Effector memory CD4-positive, alpha-beta T cell (primary cell): Measurements from ENCODE around the gene CFAP157.
A peak's percentile ranks its signal among the peaks of the same experiment; 100 is the strongest.

ENCODE experiments used
- DNase-seq, 3 donors: peaks; one replicate each; pipeline ENCODE4 v3.0.0-alpha.2; 2020
- H3K27ac ChIP-seq: 2 replicates; pipeline ENCODE4 v1.7.0; 2013; ENCODE audit warnings: mild to moderate bottlenecking, low read length, moderate library complexity; ENCODE audit not compliant: insufficient read depth, poor library complexity, severe bottlenecking
- H3K27me3 ChIP-seq: replicated peaks from 2 replicates; pipeline ENCODE4 v1.7.0; 2013; ENCODE audit warnings: mild to moderate bottlenecking, low read length; ENCODE audit not compliant: insufficient read depth, control insufficient read depth, poor library complexity, severe bottlenecking
- H3K36me3 ChIP-seq: 2 replicates; pipeline ENCODE4 v1.7.0; 2013; ENCODE audit warnings: mild to moderate bottlenecking, low read length, moderate library complexity; ENCODE audit not compliant: control insufficient read depth, insufficient read depth
- H3K4me1 ChIP-seq: 2 replicates; pipeline ENCODE4 v1.7.0; 2013; ENCODE audit warnings: low read length, mild to moderate bottlenecking; ENCODE audit not compliant: control insufficient read depth, insufficient read depth, poor library complexity, severe bottlenecking
- H3K4me3 ChIP-seq: 2 replicates; pipeline ENCODE4 v1.7.0; 2013; ENCODE audit warnings: low read length, low read depth, mild to moderate bottlenecking; ENCODE audit not compliant: insufficient read depth, poor library complexity, severe bottlenecking
- H3K9me3 ChIP-seq: 2 replicates; pipeline ENCODE4 v1.7.0; 2013; ENCODE audit warnings: mild to moderate bottlenecking, low read length, moderate library complexity; ENCODE audit not compliant: control insufficient read depth

CFAP157 gene

DNA sequence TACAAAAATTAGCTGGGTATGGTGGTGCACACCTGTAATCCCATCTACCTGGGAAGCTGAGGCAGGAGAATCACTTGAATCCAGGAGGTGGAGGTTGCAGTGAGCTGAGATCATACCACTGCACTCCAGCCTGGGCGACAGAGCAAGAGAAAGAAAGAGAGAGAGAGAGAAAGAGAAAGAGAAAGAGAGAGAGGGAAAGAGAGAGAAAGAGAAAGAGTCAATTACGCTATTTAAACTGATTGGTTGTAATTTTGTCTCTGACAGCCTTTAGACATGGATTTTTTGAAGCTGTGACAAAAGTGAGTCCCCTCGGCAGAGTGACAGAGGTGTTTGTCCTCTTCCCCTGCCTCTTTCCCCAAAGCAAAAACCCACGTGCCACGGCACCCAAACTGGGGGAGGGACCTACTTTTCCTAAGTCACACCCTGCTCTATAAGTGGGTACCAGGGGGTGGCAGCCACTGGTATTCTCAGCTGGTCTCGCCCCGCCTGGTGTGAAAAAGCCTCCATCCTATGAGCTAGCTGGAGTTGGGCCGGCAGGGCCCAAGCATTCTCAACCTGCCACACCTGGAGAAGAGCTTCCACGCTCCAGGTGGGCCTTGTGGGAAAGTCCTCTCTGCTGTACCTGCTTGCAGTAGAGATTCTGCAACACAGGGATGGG lies 3.4 kb upstream of the CFAP157 start:
- H3K9me3 ChIP-seq: no peaks in the 10 kb centered on the region
- H3K27me3 ChIP-seq: no peaks in the 10 kb centered on the region
- no peak for DNase-seq
- no peaks in the 10 kb centered on the region for H3K36me3 ChIP-seq
- H3K4me3 ChIP-seq: no peak overlapping the region
- peaks cover 6% of the 10 kb centered on the region for H3K4me1 ChIP-seq
- no peak overlapping the region for H3K27ac ChIP-seq

DNA sequence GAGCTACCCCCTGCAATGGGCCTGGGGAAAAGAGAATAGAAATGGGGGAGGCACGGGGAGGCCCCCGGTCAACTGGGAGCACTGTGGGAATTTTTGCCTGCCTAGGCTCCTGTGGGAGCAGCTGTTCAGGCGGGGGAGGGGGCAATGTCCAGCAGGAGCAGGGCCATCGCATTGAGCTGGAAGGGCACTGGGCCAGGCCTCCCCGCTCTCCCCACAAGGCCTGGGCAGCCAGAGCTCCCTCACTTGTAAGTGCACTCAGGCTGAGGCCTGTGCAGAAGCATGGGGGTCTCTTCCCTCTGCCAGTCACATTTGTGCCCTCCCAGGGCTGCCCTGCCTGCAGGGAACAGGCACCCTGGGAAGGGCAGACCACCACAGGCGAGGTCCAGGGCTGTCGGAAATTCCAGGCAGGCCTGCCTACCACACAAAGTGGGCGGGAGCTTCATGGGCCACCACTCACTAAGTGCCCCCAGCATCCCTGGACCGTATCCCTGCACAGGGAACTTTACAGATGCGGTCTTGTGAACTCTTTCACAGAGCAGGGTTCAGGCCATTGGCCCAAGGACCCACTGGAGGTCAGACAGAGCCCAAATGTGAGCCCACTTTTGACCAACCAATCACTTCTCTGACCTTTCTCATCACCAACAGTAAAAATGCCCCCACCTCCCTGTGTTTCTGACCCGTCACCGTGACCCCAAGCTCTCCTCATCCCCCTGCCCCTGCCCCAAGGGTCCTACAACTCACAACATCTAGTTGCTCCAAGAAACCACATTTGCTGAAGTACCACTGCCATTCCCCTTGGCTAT lies 1.0 kb upstream of the CFAP157 start:
- Histone ChIP-seq H3K4me3 (no peak overlapping the region), H3K9me3 (no peaks in the 10 kb centered on the region), H3K27me3 (no peaks in the 10 kb centered on the region), H3K4me1 (no peaks in the 10 kb centered on the region), H3K27ac (no peak overlapping the region), H3K36me3 (no peaks in the 10 kb centered on the region)
- DNase-seq: no peak

DNA sequence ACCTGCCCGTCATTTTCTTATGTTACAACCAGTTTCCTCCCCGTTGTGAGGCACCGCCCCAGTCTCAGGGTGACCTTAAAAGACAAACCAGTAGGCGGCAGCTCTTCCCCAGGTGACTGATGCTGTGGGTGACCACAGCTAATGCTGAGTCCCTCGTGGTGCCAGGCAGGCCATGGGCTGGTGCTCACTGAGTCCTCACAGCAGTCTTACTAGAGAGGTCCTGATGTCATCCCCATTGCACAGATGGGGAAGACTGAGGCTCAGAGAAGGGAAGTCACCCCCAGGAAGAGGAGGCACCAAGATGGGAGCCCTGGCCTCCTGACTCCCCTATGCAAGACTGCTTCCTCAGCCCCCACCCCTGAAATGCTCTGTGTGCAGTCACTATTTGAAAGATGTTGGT lies 978 bp downstream of the CFAP157 start:
- Histone ChIP-seq H3K4me3 (no peak overlapping the region), H3K27ac (no peak overlapping the region), H3K36me3 (no peaks in the 10 kb centered on the region), H3K27me3 (no peaks in the 10 kb centered on the region), H3K9me3 (no peaks in the 10 kb centered on the region), H3K4me1 (peaks cover 6% of the 10 kb centered on the region)
- DNase-seq: peak; percentile 20 to 29 (median 24)

DNA sequence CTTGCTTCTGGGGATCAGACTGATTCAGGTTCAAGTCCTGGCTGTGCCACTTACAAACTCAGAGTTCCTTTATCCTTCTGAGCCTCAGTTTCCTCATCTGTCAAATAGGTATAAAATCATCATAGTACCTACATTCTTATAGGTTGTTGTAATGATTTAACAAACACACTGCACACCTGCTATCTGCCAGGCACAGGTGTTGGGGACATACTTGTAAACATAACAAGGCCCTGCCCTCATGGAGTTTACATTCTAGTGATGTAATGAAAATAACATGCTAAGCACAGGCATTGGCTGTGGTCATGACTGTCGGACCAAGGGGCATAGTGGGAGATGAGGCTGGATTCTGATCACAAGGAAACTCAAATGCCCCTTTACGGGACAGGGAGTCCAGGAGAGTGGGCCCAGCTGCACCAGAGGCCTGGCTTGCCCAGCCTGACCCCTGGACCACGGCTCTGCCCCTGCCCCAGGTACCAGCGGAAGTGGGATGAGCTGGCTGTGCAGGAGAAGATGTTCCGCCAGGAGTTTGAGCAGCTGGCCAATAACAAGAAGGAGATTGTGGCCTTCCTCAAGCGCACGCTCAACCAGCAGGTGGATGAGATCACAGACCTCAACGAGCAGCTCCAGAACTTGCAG lies 2.3 kb downstream of the CFAP157 start:
- Histone ChIP-seq H3K36me3 (no peaks in the 10 kb centered on the region), H3K27ac (no peak overlapping the region), H3K9me3 (no peaks in the 10 kb centered on the region), H3K4me1 (peaks cover 8% of the 10 kb centered on the region), H3K4me3 (no peak overlapping the region), H3K27me3 (no peaks in the 10 kb centered on the region)
- DNase-seq: no peak

DNA sequence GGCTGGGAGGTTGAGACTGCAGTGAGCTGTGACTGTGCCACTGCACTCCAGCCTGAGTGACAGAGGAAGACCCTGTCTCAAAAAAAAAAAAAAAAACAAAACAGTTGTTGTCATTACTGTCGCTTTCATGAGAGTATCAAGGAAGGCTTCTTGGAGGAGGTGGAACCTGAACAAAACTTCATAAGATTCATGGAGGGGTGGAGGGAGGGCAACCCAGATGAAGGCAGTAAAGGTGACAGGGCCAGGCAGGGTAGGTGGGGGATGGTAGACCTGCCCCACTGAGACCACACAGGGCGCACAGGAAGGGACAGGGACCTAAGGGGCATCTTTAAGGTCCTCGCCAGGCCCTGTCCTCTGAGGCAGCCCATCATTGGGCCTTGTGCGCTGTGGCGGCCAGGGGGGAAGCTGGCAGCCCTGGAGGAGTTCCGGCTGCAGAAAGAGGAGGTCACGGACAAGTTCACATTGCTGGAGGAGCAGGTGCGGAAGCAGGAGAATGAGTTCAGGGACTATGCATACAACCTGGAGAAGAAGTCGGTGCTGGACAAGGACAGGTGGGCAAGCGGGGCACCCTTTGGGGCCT lies 3.5 kb downstream of the CFAP157 start:
- Histone ChIP-seq H3K4me1 (peaks cover 16% of the 10 kb centered on the region), H3K27me3 (no peaks in the 10 kb centered on the region), H3K36me3 (no peaks in the 10 kb centered on the region), H3K27ac (no peak overlapping the region), H3K9me3 (no peaks in the 10 kb centered on the region), H3K4me3 (no peak overlapping the region)
- no peak for DNase-seq

DNA sequence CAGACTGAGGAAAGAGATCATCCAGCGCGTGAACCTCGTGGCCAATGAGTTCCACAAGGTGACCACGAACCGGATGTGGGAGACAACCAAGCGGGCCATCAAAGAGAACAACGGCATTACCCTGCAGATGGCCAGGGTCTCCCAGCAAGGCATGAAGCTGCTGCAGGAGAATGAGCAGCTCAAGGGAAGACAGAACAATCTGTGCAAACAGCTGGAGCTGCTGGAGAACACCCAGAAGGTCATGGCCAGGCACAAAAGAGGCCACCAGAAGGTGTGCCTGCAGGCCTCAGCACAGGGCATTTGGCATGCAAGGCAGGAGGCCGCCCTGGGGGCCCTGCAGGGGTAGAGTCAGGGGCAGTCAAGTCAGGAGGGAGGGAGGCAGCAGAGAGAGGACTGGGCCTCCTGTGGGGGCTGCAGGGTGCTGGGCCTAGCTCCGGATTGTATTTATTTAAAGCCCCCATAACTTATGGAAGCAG lies 4.5 kb downstream of the CFAP157 start:
- H3K4me1 ChIP-seq: peaks cover 21% of the 10 kb centered on the region
- no peaks in the 10 kb centered on the region for H3K27me3 ChIP-seq
- no peak for DNase-seq
- no peaks in the 10 kb centered on the region for H3K9me3 ChIP-seq
- H3K36me3 ChIP-seq: no peaks in the 10 kb centered on the region
- no peak overlapping the region for H3K4me3 ChIP-seq
- no peak overlapping the region for H3K27ac ChIP-seq

DNA sequence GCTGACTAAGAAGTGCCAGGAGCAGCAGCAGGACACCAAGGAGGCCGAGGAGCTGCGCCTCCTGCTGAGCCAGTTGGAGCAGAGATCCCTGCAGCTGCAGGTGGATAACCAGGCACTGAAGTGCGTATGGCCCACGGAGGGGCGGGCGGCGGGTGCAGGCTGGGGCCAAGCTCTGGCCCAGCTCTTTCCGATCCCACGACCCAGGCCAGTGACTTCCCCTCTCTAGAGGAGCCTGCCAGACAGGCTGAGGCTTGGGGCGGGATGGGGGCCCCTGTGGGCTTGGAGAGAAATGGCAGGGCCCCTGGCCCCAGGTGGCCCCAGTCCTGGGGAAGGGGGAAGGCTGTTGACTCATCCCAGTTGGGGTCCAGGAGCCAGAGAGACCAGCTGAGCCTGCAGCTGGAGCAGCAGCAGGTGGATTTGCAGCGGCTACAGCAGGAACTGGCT lies 5.1 kb downstream of the CFAP157 start:
- Histone ChIP-seq H3K4me1 (peaks cover 21% of the 10 kb centered on the region), H3K27ac (no peak overlapping the region), H3K9me3 (no peaks in the 10 kb centered on the region), H3K36me3 (no peaks in the 10 kb centered on the region), H3K27me3 (no peaks in the 10 kb centered on the region), H3K4me3 (no peak overlapping the region)
- DNase-seq: no peak

DNA sequence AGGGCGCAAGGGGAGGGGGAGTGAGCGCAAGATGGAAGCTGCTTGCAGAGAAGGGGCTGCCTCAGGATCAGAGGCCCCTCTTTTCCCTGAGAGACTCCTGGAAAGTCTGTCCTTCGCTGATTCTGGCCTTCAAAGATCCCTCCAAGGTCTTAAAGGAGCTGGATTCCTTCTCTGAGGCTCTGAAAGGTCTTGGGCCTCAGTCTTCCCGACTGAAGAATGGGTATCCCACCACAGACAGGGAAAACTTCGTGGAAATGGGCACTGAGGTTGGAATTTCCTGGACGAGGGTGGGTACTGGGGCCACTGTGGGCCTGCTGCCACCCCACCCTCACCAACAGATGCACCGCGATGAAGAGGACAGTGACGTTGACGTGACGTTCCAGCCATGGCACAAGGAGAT lies 5.6 kb downstream of the CFAP157 start:
- no peaks in the 10 kb centered on the region for H3K27me3 ChIP-seq
- H3K4me1 ChIP-seq: peaks cover 21% of the 10 kb centered on the region
- no peaks in the 10 kb centered on the region for H3K36me3 ChIP-seq
- H3K4me3 ChIP-seq: no peak overlapping the region
- no peak overlapping the region for H3K27ac ChIP-seq
- DNase-seq: no peak
- no peaks in the 10 kb centered on the region for H3K9me3 ChIP-seq

DNA sequence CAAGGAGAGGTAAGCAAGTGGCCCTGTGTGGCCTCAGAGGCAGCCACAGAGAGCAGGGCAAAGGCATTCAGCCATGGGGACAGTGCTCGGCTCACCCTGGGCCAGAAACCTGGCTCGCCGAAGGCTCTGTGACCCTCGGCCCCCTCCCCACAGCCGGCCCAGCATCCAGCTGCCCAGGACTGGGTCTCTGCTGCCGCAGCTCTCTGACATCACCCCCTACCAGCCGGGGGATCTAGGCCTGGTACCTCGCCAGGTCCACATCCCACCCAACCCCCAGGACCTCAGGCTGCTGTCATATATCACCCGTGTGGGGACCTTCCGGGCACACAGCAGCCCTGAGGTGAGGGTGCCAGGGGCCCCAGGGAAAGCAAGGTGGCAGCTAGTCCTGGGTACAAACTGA lies 6.1 kb downstream of the CFAP157 start:
- DNase-seq: no peak
- no peak overlapping the region for H3K27ac ChIP-seq
- H3K9me3 ChIP-seq: no peaks in the 10 kb centered on the region
- H3K36me3 ChIP-seq: no peaks in the 10 kb centered on the region
- H3K4me1 ChIP-seq: peaks cover 21% of the 10 kb centered on the region
- H3K27me3 ChIP-seq: no peaks in the 10 kb centered on the region
- no peak overlapping the region for H3K4me3 ChIP-seq
